Liver (tissue), 3 donors: ENCODE measurements around the gene ITIH6.

ENCODE experiments used
- GABPA ChIP-seq, 2 donors: IDR thresholded peaks in 1 of 2; conservative IDR thresholded peaks in 1 of 2; 2 replicates each; pipeline ENCODE4 v1.6.1; 2016; ENCODE audit warnings: antibody characterized with exemption in 2 of 2, mild to moderate bottlenecking in 1 of 2, moderate library complexity in 1 of 2
- JUND ChIP-seq, 2 donors: IDR thresholded peaks; 2 replicates each; pipeline ENCODE4 v1.6.1; 2016; ENCODE audit warnings: antibody characterized with exemption in 2 of 2
- RXRA ChIP-seq, 2 donors: IDR thresholded peaks; 2 replicates each; pipeline ENCODE4 v1.6.1; 2017 to 2018; ENCODE audit warnings: antibody characterized with exemption in 2 of 2, mild to moderate bottlenecking in 1 of 2
- TAF1 ChIP-seq: conservative IDR thresholded peaks from 2 replicates; pipeline ENCODE4 v1.6.1; 2016; ENCODE audit warnings: antibody characterized with exemption, mild to moderate bottlenecking
- YY1 ChIP-seq: IDR thresholded peaks from 2 replicates; pipeline ENCODE4 v1.6.1; 2016; ENCODE audit warnings: antibody characterized with exemption, mild to moderate bottlenecking
- TF ChIP-seq, protein P1 (sequence below): fragments of 150-350 bp; IDR thresholded peaks from 2 replicates; pipeline ENCODE4 v1.5.1; 2017; ENCODE audit warnings: improper control_type of control experiment, low read depth, low read length; ENCODE audit not compliant: missing input control
- TF ChIP-seq, protein P2 (sequence below): IDR thresholded peaks from 2 replicates; pipeline ENCODE4 v1.6.1; 2016; ENCODE audit warnings: antibody characterized with exemption, mild to moderate bottlenecking
- donor health status: healthy.
- donor health status: healthy.

DNA sequence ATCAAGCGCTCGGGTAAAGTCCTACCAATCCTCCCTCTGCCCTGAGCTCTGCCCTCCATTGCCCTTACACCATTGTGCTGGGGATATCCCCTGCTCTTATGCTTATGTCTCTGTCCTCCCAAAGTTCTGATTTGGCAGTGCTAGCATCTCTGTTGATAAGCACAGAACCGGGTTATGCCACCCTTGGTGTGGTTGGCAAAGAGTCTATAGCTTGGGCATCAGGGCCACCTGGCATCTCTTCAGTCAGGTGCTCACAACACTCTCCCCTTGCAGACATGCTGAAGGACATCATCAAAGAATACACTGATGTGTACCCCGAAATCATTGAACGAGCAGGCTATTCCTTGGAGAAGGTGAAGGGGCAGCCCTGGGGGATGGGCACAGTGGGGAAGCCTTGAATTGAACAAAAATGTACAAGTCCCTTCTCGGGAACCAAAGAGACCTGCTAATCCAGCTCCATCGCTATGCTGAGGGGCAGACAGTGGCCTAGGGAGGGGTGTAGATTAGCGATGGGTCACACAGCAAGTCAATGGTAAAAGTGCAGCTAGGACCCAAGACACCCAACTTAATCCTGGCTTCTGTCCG, 13.3 kb upstream of the ITIH6 start:
- no peak for TF ChIP-seq TAF1
- TF ChIP-seq, protein P1, sequence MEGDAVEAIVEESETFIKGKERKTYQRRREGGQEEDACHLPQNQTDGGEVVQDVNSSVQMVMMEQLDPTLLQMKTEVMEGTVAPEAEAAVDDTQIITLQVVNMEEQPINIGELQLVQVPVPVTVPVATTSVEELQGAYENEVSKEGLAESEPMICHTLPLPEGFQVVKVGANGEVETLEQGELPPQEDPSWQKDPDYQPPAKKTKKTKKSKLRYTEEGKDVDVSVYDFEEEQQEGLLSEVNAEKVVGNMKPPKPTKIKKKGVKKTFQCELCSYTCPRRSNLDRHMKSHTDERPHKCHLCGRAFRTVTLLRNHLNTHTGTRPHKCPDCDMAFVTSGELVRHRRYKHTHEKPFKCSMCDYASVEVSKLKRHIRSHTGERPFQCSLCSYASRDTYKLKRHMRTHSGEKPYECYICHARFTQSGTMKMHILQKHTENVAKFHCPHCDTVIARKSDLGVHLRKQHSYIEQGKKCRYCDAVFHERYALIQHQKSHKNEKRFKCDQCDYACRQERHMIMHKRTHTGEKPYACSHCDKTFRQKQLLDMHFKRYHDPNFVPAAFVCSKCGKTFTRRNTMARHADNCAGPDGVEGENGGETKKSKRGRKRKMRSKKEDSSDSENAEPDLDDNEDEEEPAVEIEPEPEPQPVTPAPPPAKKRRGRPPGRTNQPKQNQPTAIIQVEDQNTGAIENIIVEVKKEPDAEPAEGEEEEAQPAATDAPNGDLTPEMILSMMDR, result no peak
- no peak for TF ChIP-seq GABPA (IDR thresholded peaks at IDR 0.05 in 1 of 2, conservative IDR thresholded peaks at IDR 0.05 in 1 of 2)
- TF ChIP-seq, protein P2, sequence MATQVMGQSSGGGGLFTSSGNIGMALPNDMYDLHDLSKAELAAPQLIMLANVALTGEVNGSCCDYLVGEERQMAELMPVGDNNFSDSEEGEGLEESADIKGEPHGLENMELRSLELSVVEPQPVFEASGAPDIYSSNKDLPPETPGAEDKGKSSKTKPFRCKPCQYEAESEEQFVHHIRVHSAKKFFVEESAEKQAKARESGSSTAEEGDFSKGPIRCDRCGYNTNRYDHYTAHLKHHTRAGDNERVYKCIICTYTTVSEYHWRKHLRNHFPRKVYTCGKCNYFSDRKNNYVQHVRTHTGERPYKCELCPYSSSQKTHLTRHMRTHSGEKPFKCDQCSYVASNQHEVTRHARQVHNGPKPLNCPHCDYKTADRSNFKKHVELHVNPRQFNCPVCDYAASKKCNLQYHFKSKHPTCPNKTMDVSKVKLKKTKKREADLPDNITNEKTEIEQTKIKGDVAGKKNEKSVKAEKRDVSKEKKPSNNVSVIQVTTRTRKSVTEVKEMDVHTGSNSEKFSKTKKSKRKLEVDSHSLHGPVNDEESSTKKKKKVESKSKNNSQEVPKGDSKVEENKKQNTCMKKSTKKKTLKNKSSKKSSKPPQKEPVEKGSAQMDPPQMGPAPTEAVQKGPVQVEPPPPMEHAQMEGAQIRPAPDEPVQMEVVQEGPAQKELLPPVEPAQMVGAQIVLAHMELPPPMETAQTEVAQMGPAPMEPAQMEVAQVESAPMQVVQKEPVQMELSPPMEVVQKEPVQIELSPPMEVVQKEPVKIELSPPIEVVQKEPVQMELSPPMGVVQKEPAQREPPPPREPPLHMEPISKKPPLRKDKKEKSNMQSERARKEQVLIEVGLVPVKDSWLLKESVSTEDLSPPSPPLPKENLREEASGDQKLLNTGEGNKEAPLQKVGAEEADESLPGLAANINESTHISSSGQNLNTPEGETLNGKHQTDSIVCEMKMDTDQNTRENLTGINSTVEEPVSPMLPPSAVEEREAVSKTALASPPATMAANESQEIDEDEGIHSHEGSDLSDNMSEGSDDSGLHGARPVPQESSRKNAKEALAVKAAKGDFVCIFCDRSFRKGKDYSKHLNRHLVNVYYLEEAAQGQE, result no peak
- no peak for TF ChIP-seq YY1
- TF ChIP-seq RXRA (IDR thresholded peaks at IDR 0.05), result no peak
- no peak for TF ChIP-seq JUND (IDR thresholded peaks at IDR 0.05)
